Placental pericyte (primary cell): ENCODE data around the gene HS1BP3. TPM values are rescaled to one million over a fixed set of nuclear protein-coding genes. Genes with fewer than 3 reads are reported as not detected.

Source experiments
- total RNA-seq: library from RNA; depleted of rRNA; stranded (reverse); fragments of >200 nt; gene quantifications from 2 replicates; pipeline ENCODE4 v1.2.3, GENCODE V29; 2012

HS1BP3 gene, protein sequence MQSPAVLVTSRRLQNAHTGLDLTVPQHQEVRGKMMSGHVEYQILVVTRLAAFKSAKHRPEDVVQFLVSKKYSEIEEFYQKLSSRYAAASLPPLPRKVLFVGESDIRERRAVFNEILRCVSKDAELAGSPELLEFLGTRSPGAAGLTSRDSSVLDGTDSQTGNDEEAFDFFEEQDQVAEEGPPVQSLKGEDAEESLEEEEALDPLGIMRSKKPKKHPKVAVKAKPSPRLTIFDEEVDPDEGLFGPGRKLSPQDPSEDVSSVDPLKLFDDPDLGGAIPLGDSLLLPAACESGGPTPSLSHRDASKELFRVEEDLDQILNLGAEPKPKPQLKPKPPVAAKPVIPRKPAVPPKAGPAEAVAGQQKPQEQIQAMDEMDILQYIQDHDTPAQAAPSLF
- 26.8 and 46.8 TPM in 2 replicates for total RNA-seq

DNA sequence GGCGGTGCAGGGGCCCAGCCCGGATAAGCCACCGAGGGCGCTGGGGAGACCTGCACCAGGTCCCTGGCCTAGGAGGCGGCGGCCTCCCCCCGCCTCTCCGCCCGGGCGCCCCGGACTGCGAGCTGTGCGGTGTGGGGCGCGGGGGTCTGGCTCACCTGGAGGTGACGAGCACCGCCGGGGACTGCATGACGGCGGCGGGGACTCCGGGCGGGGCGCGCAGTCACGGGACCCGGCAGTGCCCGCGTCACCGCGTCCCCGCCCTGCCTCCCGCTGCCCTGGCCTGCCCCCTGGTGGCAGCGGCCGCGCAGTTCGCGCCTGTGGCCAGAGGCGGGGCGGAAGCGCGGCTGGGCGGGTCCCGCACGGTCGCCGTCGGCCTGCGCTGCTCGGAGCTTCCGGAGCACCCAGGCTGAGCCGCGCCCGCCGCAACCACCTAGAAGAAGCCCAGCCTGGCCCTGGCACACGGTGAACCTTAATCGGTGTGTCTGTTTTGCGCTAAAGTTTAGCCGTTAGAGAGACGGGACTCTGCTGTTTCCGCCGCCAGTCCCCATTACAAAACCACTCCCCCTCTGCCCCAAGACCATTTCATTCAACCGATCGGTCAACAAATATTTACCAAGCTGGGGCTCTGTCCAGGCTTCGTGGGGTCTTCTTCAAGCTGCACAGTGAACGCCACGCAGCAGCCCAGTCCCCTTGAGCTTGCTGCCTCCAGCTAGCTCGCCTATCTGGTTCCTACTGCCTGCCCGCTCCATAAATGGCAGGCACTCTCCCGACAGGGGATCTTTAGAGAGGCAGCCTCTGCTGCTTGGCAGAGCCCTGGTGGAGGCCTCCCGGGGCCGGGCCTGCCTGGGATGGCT is at the start of gene HS1BP3:
Gene HS1BP3 (minus strand): TSS at position 222 of the 854 bp plus-strand sequence. CDS start 35 bp downstream, at position 187.

GRCh38 chr2:20666304-20667150 is 15.6 kb upstream of the HS1BP3 start, which contains the start of gene GDF7:
TSS of gene GDF7 (plus strand) at chr2:20667144. CDS start at chr2:20667240, 96 bp downstream.

Other genes with a start within 250 kb of the HS1BP3 start
- 189 and 311 TPM in 2 replicates for gene RHOB, start 204.0 kb downstream of the HS1BP3 start, total RNA-seq
- under 0.01 TPM in 2 replicates for gene GDF7, start 16.0 kb upstream of the HS1BP3 start, total RNA-seq
- gene LDAH, start 172.0 kb upstream of the HS1BP3 start, total RNA-seq, result 17.5 and 20.6 TPM in 2 replicates